Measurements from ENCODE around the gene AGPAT3.
"Not testable (repeated sequence)": the region's sequence is repeated elsewhere in the genome, so short reads cannot be mapped to it uniquely, and the experiment has no call there.

AGPAT3 gene, protein sequence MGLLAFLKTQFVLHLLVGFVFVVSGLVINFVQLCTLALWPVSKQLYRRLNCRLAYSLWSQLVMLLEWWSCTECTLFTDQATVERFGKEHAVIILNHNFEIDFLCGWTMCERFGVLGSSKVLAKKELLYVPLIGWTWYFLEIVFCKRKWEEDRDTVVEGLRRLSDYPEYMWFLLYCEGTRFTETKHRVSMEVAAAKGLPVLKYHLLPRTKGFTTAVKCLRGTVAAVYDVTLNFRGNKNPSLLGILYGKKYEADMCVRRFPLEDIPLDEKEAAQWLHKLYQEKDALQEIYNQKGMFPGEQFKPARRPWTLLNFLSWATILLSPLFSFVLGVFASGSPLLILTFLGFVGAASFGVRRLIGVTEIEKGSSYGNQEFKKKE

DNA sequence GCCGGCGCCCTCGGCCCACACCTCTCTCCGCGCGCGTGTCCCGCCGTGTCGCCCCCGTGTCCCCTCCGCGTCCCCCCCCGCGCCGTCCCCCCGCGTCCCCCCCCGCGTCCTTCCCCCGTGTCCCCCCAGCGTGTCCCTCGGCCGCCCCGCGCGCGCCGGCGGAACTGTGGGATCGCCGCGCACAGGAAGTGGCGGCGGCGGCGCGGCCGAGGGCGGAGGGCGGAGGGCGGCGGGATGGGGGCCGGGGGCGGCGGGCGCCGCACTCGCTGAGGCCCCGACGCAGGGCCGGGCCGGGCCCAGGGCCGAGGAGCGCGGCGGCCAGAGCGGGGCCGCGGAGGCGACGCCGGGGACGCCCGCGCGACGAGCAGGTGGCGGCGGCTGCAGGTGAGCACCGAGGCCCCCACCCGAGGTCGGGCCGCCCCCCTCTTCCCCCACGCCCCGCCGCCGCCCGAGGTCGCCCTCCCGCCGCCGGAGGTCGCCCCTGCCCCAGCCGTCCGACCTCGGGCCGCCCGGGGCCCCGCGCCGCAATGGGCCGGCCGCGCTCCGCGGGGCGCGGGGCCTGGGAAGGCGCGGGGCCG lies at the start of gene AGPAT3:
TSS of gene AGPAT3 (plus strand) at position 262 of the 578 bp plus-strand sequence. CDS start 94,459 bp downstream, outside the sequence.
- peaks cover 0 to 8% (median 0%) of the 10 kb centered on the region in 5 donors for H3K36me3 ChIP-seq (ENCODE audit: control insufficient read depth in 5 of 5, insufficient read depth in 5 of 5, low read length in 5 of 5)
- peak within 1 kb of the TSS in 4 of 5 donors; percentile 56 to 84 (median 76) for H3K9ac ChIP-seq (ENCODE audit: low read length in 5 of 5)
- no peaks in the 10 kb centered on the region for H3K27me3 ChIP-seq (ENCODE audit: control insufficient read depth in 5 of 5, insufficient read depth in 4 of 5, low read length in 5 of 5)
- no peaks in the 10 kb centered on the region for H3K9me3 ChIP-seq (ENCODE audit: control insufficient read depth in 5 of 5, low read length in 5 of 5)
- peak within 1 kb of the TSS; percentile 60 for H3K27ac ChIP-seq (ENCODE audit: low read depth, low read length)
- peak within 1 kb of the TSS; percentile 35 to 74 (median 66) for H3K4me3 ChIP-seq (ENCODE audit: low read depth in 1 of 5, low read length in 5 of 5)
- peaks cover 3 to 32% (median 29%) of the 10 kb centered on the region in 5 donors for H3K4me1 ChIP-seq (ENCODE audit: control insufficient read depth in 5 of 5, insufficient read depth in 5 of 5, low read length in 5 of 5)

DNA sequence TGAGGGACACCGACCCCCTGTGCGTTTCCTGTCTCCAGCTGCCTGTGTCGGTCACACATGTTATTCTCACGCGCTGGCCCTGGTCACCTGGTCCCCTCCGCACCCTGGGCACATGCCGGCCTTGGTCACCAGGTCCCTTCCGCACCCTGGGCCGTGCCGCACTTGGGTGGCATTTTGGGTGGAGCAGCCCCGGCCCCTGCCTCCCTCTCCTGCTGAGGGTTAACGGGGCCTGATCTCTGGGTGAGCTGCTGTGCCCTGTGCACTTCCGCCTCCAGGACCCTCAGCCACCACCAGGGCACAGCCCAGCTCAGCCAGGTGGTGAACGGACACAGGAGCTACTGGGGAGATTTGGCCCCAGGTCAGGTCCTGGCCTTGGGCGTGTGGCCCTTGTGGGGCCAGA lies 49.0 kb upstream of the AGPAT3 start:
- Histone ChIP-seq H3K27me3 (ENCODE audit: control insufficient read depth in 5 of 5, insufficient read depth in 4 of 5, low read length in 5 of 5) (no peaks in the 10 kb centered on the region), H3K36me3 (ENCODE audit: control insufficient read depth in 5 of 5, insufficient read depth in 5 of 5, low read length in 5 of 5) (no peaks in the 10 kb centered on the region), H3K9me3 (ENCODE audit: control insufficient read depth in 5 of 5, low read length in 5 of 5) (peaks cover 0 to 7% (median 7%) of the 10 kb centered on the region in 5 donors), H3K4me3 (ENCODE audit: low read depth in 1 of 5, low read length in 5 of 5) (no peak overlapping the region), H3K9ac (ENCODE audit: low read length in 5 of 5) (no peak overlapping the region), H3K4me1 (ENCODE audit: control insufficient read depth in 5 of 5, insufficient read depth in 5 of 5, low read length in 5 of 5) (peaks cover 5 to 50% (median 30%) of the 10 kb centered on the region in 5 donors), H3K27ac (ENCODE audit: low read depth, low read length) (no peak overlapping the region)

DNA sequence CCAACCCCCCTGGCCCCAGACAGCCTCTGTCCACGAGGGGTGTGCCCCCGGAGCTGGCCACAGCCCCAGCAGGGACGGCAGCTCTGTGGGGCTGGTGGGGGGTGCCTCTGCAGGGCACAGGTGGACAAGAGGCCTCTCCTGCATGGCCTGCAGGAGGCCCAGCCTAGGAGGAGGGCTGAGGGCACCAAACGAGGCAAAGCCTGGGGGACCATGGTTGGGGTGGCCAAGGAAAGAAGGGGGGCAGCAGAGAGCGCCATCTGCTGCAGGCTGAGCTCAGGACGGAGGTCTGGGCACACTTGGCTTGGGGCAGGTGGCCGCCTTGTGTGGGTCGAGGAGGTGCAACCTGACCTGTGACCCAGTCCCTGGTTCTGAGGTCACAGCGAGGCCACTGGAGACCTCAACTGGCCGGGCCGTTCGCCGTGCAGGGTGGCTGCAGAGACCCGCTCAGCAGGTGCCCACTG lies 48.4 kb upstream of the AGPAT3 start:
- Histone ChIP-seq H3K4me1 (ENCODE audit: control insufficient read depth in 5 of 5, insufficient read depth in 5 of 5, low read length in 5 of 5) (peaks cover 4 to 43% (median 24%) of the 10 kb centered on the region in 5 donors), H3K27me3 (ENCODE audit: control insufficient read depth in 5 of 5, insufficient read depth in 4 of 5, low read length in 5 of 5) (no peaks in the 10 kb centered on the region), H3K36me3 (ENCODE audit: control insufficient read depth in 5 of 5, insufficient read depth in 5 of 5, low read length in 5 of 5) (no peaks in the 10 kb centered on the region), H3K9ac (ENCODE audit: low read length in 5 of 5) (no peak overlapping the region), H3K27ac (ENCODE audit: low read depth, low read length) (no peak overlapping the region), H3K4me3 (ENCODE audit: low read depth in 1 of 5, low read length in 5 of 5) (no peak overlapping the region), H3K9me3 (ENCODE audit: control insufficient read depth in 5 of 5, low read length in 5 of 5) (peaks cover 0 to 7% (median 7%) of the 10 kb centered on the region in 5 donors)

DNA sequence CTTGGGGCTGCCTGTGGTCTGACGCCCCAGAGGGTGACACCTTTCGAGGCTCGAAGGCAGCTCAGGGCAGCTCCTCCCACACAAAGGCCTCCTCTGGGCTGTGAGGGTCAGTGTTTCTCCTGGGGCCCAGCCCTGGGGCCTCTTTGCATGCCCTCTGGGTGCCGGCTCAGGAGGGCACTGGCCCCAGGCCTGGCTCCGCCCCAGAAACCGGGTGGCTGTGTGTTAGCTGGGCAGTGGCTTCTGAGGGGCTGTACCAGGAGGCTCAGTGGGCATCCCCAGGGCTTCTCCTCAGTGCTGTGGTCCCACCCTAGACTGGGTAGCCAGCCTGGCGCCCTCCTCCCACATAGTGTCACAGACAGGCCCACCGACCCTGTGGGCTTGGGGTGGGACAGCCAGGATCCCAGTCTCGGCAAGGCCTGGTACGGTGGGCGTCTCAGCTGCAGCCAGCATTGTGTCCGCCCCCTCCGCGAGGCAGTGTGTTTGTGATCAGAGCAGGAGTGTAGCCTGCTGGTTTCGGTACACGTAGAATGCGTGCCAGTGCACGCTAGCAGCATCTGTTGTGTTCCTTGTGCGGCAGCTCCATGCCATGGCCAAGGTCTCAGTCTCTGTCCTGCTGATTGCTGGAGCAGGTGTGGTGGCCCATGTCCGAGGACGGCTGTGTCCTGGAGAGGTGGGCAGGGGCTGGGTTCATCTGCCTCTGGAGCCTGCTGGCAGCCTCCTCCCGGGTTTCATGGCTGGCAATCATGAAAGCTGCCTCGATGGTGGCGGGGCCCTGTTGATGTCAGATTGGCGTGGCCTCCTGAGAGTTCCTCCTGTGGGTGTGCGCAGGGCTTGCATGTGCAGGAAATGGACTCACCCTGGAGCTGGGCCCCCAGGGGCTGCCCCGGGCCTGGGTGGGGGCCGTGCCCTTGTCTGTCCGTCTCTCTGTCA lies 47.6 kb upstream of the AGPAT3 start:
- H3K27me3 ChIP-seq (ENCODE audit: control insufficient read depth in 5 of 5, insufficient read depth in 4 of 5, low read length in 5 of 5): no peaks in the 10 kb centered on the region
- H3K4me1 ChIP-seq (ENCODE audit: control insufficient read depth in 5 of 5, insufficient read depth in 5 of 5, low read length in 5 of 5): peaks cover under 1 to 35% (median 18%) of the 10 kb centered on the region in 5 donors
- peaks cover 0 to 7% (median 7%) of the 10 kb centered on the region in 5 donors for H3K9me3 ChIP-seq (ENCODE audit: control insufficient read depth in 5 of 5, low read length in 5 of 5)
- no peak overlapping the region for H3K9ac ChIP-seq (ENCODE audit: low read length in 5 of 5)
- H3K4me3 ChIP-seq (ENCODE audit: low read depth in 1 of 5, low read length in 5 of 5): no peak overlapping the region
- H3K27ac ChIP-seq (ENCODE audit: low read depth, low read length): no peak overlapping the region
- H3K36me3 ChIP-seq (ENCODE audit: control insufficient read depth in 5 of 5, insufficient read depth in 5 of 5, low read length in 5 of 5): no peaks in the 10 kb centered on the region

DNA sequence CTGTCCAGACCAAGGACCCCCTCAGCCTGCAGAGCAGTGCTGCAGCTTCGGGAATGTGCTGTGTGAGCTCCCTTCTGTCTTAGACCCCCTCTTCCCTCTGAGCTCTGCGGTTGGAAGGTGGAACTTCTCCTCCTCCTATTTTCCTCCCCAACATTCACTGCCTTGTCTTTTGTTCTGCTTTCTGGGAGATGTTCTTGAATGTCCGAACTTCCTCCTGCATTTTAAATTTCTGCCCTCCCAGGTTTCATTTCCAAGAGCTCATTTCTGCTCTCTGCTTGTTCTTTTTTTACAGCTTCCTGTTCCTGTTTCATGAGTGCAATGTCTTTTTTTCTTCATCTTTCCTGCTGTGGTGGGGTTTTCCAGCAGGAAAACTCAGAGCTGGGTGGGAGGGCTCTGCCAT lies 46.3 kb upstream of the AGPAT3 start:
- no peak overlapping the region for H3K9ac ChIP-seq (ENCODE audit: low read length in 5 of 5)
- H3K27me3 ChIP-seq (ENCODE audit: control insufficient read depth in 5 of 5, insufficient read depth in 4 of 5, low read length in 5 of 5): no peaks in the 10 kb centered on the region
- no peak overlapping the region for H3K4me3 ChIP-seq (ENCODE audit: low read depth in 1 of 5, low read length in 5 of 5)
- H3K27ac ChIP-seq (ENCODE audit: low read depth, low read length): no peak overlapping the region
- H3K9me3 ChIP-seq (ENCODE audit: control insufficient read depth in 5 of 5, low read length in 5 of 5): peaks cover 0 to 7% (median 7%) of the 10 kb centered on the region in 5 donors
- peaks cover 0 to 26% (median 14%) of the 10 kb centered on the region in 5 donors for H3K4me1 ChIP-seq (ENCODE audit: control insufficient read depth in 5 of 5, insufficient read depth in 5 of 5, low read length in 5 of 5)
- no peaks in the 10 kb centered on the region for H3K36me3 ChIP-seq (ENCODE audit: control insufficient read depth in 5 of 5, insufficient read depth in 5 of 5, low read length in 5 of 5)

DNA sequence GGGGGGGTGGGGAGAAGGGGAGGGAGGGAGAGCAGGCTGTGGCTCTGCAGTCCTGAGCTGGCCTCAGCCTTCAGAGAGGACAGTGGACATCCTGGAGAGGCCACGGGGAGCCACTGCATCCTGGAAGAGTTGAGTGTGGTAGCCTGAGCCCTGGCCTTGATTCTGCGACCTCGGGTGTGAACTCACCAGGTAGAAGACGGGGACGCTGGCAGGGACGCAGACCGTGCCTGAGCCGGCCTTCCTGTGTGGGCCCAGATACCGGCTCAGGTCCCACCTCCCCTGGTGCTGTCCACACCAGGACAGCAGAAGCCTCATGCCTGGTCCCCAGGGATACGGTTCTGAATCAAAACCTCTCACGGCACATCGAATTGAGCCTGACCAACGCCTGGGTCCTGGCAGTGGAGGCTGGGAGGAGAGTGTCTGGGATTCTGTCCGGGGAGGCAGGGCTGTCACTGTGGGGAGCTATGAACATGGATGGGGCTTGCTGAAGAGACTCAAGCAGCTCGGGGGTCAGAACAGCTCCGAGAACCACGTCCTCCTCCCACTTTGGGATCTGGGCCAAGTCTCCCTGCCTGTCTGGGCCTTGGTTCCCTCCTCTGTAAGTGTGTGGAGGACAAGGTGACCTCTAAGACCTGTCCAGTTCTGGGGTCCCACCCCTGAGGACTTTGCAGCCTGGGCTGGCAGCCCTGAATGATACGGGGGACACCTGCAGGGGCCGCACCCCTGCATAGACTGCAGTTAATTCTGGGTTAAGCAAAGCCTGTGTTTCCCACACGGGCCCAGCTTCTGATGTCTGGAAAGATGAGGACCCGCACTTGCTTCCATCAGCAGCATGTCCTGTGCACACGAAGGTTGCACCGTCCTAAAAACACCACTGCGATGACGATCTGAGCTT lies 45.3 kb upstream of the AGPAT3 start:
- H3K9me3 ChIP-seq (ENCODE audit: control insufficient read depth in 5 of 5, low read length in 5 of 5): peaks cover 0 to 7% (median 7%) of the 10 kb centered on the region in 5 donors
- H3K9ac ChIP-seq (ENCODE audit: low read length in 5 of 5): no peak overlapping the region
- H3K4me3 ChIP-seq (ENCODE audit: low read depth in 1 of 5, low read length in 5 of 5): no peak overlapping the region
- peaks cover 0 to 22% (median 6%) of the 10 kb centered on the region in 5 donors for H3K4me1 ChIP-seq (ENCODE audit: control insufficient read depth in 5 of 5, insufficient read depth in 5 of 5, low read length in 5 of 5)
- H3K36me3 ChIP-seq (ENCODE audit: control insufficient read depth in 5 of 5, insufficient read depth in 5 of 5, low read length in 5 of 5): no peaks in the 10 kb centered on the region
- H3K27me3 ChIP-seq (ENCODE audit: control insufficient read depth in 5 of 5, insufficient read depth in 4 of 5, low read length in 5 of 5): no peaks in the 10 kb centered on the region
- H3K27ac ChIP-seq (ENCODE audit: low read depth, low read length): no peak overlapping the region

DNA sequence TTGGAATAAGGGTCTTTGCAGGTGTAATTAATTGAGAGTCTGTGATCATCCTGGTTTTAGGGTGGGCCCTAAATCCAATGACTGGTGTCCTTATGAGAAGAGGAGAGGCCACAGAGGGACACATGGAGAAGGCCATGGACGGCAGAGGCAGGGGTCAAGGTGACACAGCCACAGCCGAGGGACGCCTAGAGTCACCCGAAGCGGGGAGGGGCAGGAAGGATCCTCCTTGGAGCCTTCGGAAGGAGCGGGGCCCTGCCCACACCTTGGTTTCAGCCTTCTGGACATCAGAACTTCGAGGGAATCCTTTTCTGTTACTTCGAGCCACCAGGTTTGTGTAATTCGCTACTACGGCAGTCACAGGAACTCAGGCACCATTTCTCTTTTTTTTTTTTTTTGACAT lies 44.6 kb upstream of the AGPAT3 start:
- H3K4me3 ChIP-seq (ENCODE audit: low read depth in 1 of 5, low read length in 5 of 5): no peak overlapping the region
- H3K9ac ChIP-seq (ENCODE audit: low read length in 5 of 5): no peak overlapping the region

DNA sequence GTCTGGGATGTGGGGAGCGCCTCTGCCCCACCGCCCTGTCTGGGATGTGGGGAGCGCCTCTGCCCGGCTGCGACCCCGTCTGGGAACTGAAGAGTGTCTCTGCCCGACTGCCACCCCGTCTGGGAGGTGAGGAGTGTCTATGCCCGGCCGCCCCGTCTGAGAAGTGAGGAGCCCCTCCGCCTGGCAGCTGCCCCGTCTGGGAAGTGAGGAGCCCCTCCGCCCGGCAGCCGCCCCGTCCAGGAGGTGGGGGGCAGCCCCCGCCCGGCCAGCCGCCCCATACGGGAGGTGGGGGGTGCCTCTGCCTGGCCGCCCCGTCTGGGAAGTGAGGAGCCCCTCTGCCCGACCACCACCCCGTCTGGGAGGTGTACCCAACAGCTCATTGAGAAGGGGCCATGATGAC lies 42.9 kb upstream of the AGPAT3 start:
- H3K36me3 ChIP-seq (ENCODE audit: control insufficient read depth in 5 of 5, insufficient read depth in 5 of 5, low read length in 5 of 5); H3K27ac ChIP-seq (ENCODE audit: low read depth, low read length); H3K9me3 ChIP-seq (ENCODE audit: control insufficient read depth in 5 of 5, low read length in 5 of 5); H3K9ac ChIP-seq (ENCODE audit: low read length in 5 of 5); H3K4me3 ChIP-seq (ENCODE audit: low read depth in 1 of 5, low read length in 5 of 5): not testable (repeated sequence)
- peaks cover 0 to 15% (median 8%) of the 10 kb centered on the region in 5 donors for H3K27me3 ChIP-seq (ENCODE audit: control insufficient read depth in 5 of 5, insufficient read depth in 4 of 5, low read length in 5 of 5)
- peaks cover 0 to 20% (median 5%) of the 10 kb centered on the region in 5 donors for H3K4me1 ChIP-seq (ENCODE audit: control insufficient read depth in 5 of 5, insufficient read depth in 5 of 5, low read length in 5 of 5)

More for the DNA sequence above, 44.6 kb upstream of the AGPAT3 start:
- Histone ChIP-seq H3K4me1 (ENCODE audit: control insufficient read depth in 5 of 5, insufficient read depth in 5 of 5, low read length in 5 of 5) (peaks cover 0 to 19% (median 4%) of the 10 kb centered on the region in 5 donors), H3K27me3 (ENCODE audit: control insufficient read depth in 5 of 5, insufficient read depth in 4 of 5, low read length in 5 of 5) (peaks cover 0 to 2% (median 0%) of the 10 kb centered on the region in 5 donors), H3K36me3 (ENCODE audit: control insufficient read depth in 5 of 5, insufficient read depth in 5 of 5, low read length in 5 of 5) (no peaks in the 10 kb centered on the region), H3K9me3 (ENCODE audit: control insufficient read depth in 5 of 5, low read length in 5 of 5) (peaks cover 0 to 7% (median 7%) of the 10 kb centered on the region in 5 donors), H3K27ac (ENCODE audit: low read depth, low read length) (no peak overlapping the region)

DNA sequence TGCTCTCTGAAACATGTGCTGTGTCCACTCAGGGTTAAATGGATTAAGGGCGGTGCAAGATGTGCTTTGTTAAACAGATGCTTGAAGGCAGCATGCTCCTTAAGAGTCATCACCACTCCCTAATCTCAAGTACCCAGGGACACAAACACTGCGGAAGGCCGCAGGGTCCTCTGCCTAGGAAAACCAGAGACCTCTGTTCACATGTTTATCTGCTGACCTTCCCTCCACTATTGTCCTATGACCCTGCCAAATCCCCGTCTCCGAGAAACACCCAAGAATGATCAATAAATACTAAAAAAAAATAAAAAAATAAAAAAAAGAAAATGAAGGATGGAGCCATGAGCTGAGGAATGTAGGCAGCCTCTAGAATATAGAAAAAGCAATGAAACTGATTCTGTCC lies 42.3 kb upstream of the AGPAT3 start:
- H3K4me1 ChIP-seq (ENCODE audit: control insufficient read depth in 5 of 5, insufficient read depth in 5 of 5, low read length in 5 of 5): peaks cover 0 to 15% (median 2%) of the 10 kb centered on the region in 5 donors
- not testable (repeated sequence) for H3K36me3 ChIP-seq (ENCODE audit: control insufficient read depth in 5 of 5, insufficient read depth in 5 of 5, low read length in 5 of 5); H3K9ac ChIP-seq (ENCODE audit: low read length in 5 of 5)

More for the DNA sequence above, 42.3 kb upstream of the AGPAT3 start:
- H3K4me3 ChIP-seq (ENCODE audit: low read depth in 1 of 5, low read length in 5 of 5); H3K9me3 ChIP-seq (ENCODE audit: control insufficient read depth in 5 of 5, low read length in 5 of 5); H3K27ac ChIP-seq (ENCODE audit: low read depth, low read length): not testable (repeated sequence)
- H3K27me3 ChIP-seq (ENCODE audit: control insufficient read depth in 5 of 5, insufficient read depth in 4 of 5, low read length in 5 of 5): peaks cover 0 to 15% (median 8%) of the 10 kb centered on the region in 5 donors

All from subcutaneous abdominal adipose tissue (tissue), 5 donors.